Osteocyte (in vitro differentiated cells): Measurements from ENCODE around the gene BAIAP3. TPM values are rescaled to one million over a fixed set of nuclear protein-coding genes. Genes with fewer than 3 reads are reported as not detected.

Experiments
- DNase-seq: peaks from one replicate; pipeline ENCODE4 v3.0.0; 2021; ENCODE audit warnings: mixed read lengths; ENCODE audit not compliant: unreplicated experiment; ENCODE audit errors: extremely low spot score
- H3K27ac Mint-ChIP-seq: one replicate; pipeline ENCODE4 v1.8.0; 2021; ENCODE audit warnings: mild to moderate bottlenecking, mixed read lengths; ENCODE audit not compliant: unreplicated experiment
- H3K27me3 Mint-ChIP-seq: one replicate; pipeline ENCODE4 v1.8.0; 2021; ENCODE audit warnings: mixed read lengths; ENCODE audit not compliant: unreplicated experiment
- H3K36me3 Mint-ChIP-seq: one replicate; pipeline ENCODE4 v1.8.0; 2021; ENCODE audit warnings: mixed read lengths; ENCODE audit not compliant: unreplicated experiment
- H3K4me1 Mint-ChIP-seq: one replicate; pipeline ENCODE4 v1.8.0; 2021; ENCODE audit warnings: mixed read lengths; ENCODE audit not compliant: unreplicated experiment
- H3K4me3 Mint-ChIP-seq: one replicate; pipeline ENCODE4 v1.8.0; 2021; ENCODE audit warnings: mild to moderate bottlenecking, moderate library complexity, mixed read lengths; ENCODE audit not compliant: unreplicated experiment
- H3K9me3 Mint-ChIP-seq: one replicate; pipeline ENCODE4 v1.8.0; 2021; ENCODE audit warnings: mixed read lengths; ENCODE audit not compliant: unreplicated experiment
- total RNA-seq: library from RNA; stranded (reverse); gene quantifications from 2 replicates; pipeline ENCODE4 v1.2.1, GENCODE V29; 2021
- TF ChIP-seq, protein P1 (sequence below): fragments of 200-600 bp; sonication (generic); IDR thresholded peaks from 2 replicates; pipeline ENCODE4 v1.5.0; 2021; ENCODE audit warnings: antibody characterized with exemption, mild to moderate bottlenecking, moderate library complexity

Gene BAIAP3
- total RNA-seq, 1 donor from 2014 or later = 0.48 TPM

DNA sequence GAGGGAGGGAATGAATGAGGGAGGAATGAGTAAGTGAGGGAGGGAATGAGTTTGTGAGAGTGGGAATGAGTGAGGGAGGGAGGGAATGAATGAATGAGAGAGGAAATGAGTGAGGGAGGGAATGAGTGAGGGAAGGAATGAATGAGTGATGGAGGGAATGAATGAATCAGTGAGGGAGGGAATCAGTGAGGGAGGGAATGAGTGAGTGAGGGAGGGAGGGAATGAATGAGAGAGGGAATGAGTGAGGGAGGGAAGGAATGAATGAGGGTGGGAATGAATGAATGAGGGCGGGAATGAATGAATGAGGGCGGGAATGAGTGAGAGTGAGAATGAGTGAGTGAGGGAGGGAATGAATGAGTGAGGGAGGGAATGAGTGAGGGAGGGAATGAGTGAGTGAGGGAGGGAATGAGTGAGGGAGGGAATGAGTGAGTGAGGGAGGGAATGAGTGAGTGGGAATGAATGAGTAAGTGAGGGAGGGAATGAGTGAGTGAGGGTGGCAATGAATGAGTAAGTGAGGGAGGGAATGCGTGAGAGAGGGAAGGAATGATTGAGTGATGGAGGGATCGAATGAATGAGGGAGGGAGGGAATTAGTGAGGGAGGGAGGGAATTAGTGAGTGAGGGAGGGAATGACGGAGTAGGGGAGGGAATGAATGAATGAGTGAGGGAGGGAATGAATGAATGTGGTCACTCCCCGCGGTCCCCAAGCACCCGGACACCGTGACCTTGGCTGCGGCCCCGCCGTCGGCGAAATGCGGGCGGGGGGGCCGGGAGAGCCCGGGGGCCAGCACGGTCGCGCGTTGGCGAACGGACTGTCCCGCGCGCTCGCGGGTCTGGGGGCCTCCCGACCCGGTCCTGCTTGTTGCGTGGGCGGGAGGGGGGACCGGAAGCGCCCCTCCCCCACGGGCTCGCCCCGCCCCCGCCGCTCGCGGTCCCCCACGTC lies 25.1 kb upstream of the BAIAP3 start:
- Mint-ChIP-seq H3K4me1 (peaks cover 29% of the 10 kb centered on the region), H3K36me3 (no peaks in the 10 kb centered on the region), H3K27me3 (no peaks in the 10 kb centered on the region), H3K27ac (peak overlapping the region; percentile 50), H3K9me3 (no peaks in the 10 kb centered on the region), H3K4me3 (peak overlapping the region; percentile 66)
- TF ChIP-seq, protein P1, sequence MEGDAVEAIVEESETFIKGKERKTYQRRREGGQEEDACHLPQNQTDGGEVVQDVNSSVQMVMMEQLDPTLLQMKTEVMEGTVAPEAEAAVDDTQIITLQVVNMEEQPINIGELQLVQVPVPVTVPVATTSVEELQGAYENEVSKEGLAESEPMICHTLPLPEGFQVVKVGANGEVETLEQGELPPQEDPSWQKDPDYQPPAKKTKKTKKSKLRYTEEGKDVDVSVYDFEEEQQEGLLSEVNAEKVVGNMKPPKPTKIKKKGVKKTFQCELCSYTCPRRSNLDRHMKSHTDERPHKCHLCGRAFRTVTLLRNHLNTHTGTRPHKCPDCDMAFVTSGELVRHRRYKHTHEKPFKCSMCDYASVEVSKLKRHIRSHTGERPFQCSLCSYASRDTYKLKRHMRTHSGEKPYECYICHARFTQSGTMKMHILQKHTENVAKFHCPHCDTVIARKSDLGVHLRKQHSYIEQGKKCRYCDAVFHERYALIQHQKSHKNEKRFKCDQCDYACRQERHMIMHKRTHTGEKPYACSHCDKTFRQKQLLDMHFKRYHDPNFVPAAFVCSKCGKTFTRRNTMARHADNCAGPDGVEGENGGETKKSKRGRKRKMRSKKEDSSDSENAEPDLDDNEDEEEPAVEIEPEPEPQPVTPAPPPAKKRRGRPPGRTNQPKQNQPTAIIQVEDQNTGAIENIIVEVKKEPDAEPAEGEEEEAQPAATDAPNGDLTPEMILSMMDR = no peak
- DNase-seq = no peak

DNA sequence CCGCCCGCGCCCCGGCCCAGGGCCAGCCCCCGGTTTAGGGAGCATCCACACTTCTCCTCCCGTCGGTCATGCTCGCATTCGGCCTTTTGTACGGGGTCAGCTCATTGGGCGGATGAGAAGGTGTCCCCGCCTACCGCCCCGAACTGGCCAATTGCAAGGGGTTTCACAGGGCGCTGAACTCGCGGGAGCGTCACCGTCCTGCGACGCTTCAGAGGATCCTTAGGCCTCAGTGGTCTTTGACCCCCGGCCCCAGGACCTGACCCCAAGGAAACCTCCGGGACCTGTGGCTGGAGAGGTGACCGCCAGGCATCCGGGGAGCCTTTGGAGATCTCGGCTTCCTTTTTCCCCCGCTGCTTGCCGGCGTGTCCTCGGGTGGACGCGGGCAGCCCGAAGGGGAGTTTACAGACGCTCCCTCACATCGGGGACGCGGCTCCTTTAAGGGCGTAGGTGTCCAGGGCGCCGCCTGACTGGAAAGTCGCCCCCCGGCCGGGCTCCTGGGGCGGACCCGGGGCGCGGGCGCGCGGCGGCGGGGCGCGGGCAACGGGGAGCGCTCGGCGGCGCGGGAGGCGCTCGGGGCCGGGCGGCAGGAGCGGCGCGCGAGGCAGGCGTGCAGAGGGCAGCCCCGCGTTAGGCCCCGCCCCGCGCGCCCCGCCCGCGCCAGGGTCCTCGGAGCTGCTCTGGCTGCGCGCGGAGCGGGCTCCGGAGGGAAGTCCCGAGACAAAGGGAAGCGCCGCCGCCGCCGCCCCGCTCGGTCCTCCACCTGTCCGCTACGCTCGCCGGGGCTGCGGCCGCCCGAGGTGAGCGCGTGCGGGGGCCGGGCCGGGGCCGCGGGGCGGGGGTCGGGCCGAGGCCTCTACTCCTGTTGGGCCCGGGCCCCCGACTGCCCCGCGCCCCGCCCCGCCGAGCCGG lies 24.2 kb upstream of the BAIAP3 start, which contains the start of gene UBE2I:
Gene UBE2I (plus strand): TSS at position 660 of the 909 bp plus-strand sequence. CDS start 4,395 bp downstream, outside the sequence.
- DNase-seq = peak; percentile 99
- H3K27ac Mint-ChIP-seq = peak within 1 kb of the TSS; percentile 99
- H3K36me3 Mint-ChIP-seq = no peaks in the 10 kb centered on the region
- no peaks in the 10 kb centered on the region for H3K9me3 Mint-ChIP-seq
- peak within 1 kb of the TSS; percentile 85 for H3K4me3 Mint-ChIP-seq
- TF ChIP-seq, protein P1 = no peak
- no peaks in the 10 kb centered on the region for H3K27me3 Mint-ChIP-seq
- H3K4me1 Mint-ChIP-seq = peaks cover 29% of the 10 kb centered on the region

DNA sequence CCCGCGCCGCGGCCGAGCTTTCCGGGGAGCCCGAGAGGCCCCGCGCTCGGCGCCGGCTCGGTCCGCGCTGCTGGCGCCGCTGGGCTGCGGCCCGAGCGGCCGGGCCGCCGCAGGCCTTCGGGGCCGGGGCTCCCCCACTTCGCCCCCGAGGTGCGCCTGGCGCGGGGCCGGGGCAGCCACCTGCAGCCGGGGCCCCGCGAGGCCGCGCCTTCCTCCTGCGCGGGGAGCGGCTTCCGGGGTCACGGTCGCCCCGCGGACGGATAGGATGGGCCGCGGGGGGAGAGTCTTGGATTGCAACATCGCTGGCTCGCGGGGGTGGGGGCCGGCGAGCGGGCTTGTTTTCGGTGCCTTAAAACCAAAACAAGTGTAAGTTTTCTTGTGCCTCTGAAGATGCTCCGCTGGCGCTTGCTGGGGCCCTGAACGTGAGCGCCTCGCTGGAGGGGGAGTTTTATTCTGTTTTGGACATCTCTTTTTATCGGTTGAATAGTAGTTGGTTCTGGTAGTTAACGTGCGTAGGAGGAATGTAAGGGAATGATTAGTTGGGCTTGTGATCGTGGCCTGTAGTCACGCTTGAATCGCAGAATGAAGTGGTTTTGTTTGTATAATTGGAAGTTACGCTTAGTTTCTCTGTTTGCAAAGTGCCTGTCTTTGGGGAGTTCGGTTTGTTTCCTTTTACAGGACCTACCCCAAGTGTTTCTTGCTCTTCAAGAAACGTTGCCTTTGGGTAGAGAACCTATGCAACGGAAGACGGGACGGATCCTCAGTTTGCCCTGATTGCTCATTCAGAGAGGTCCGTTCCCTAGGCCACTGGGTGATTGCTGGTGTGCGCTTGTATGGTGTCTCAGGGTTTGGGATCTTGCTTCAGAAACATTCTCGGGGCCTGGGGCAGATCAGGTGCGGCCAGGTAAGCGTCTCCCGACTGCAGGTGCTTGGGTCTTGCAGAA lies 23.3 kb upstream of the BAIAP3 start:
- Mint-ChIP-seq H3K36me3 (peaks cover 2% of the 10 kb centered on the region), H3K9me3 (no peaks in the 10 kb centered on the region), H3K27me3 (no peaks in the 10 kb centered on the region), H3K4me1 (peaks cover 29% of the 10 kb centered on the region), H3K4me3 (peak overlapping the region; percentile 85), H3K27ac (peak overlapping the region; percentile 86)
- TF ChIP-seq, protein P1 = no peak
- no peak for DNase-seq

DNA sequence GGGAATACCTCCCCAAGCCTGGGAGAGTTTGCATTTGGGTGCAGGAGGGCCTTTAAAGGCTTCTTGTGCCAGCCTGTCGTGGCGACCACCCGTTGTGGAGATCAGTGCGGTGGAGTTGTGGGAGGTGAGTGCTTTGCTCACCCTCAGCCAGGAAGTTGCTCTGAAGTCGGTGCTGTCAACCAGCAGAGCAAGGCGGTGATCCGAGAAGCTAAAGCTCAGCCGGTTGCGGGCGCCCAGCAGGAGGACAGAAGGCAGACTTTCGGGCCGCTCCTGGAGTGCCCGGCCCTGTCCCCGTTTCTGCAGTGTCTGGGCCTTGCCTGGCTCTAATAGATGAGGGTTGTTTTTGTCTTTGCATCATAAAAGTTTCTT lies 22.6 kb upstream of the BAIAP3 start:
- H3K36me3 Mint-ChIP-seq = peaks cover 6% of the 10 kb centered on the region
- no peaks in the 10 kb centered on the region for H3K9me3 Mint-ChIP-seq
- peak overlapping the region; percentile 85 for H3K4me3 Mint-ChIP-seq
- H3K4me1 Mint-ChIP-seq = peaks cover 29% of the 10 kb centered on the region
- no peaks in the 10 kb centered on the region for H3K27me3 Mint-ChIP-seq
- H3K27ac Mint-ChIP-seq = peak overlapping the region; percentile 86
- no peak for DNase-seq
- TF ChIP-seq, protein P1 = no peak
